Astrocyte of the spinal cord (primary cell): Measurements from ENCODE around the gene ORC5.
"Not testable (repeated sequence)": the region's sequence is repeated elsewhere in the genome, so short reads cannot be mapped to it uniquely, and the experiment has no call there.

Experiments used
- DNase-seq: peaks from one replicate; pipeline ENCODE4 v3.0.0; 2011; ENCODE audit warnings: low read depth, low spot score
- H3K4me3 ChIP-seq: 2 replicates; pipeline ENCODE4 v1.5.1; 2011; ENCODE audit warnings: low read depth, mild to moderate bottlenecking, low read length, moderate library complexity
- in situ Hi-C: cut with HindIII; loops from 2 replicates; pipeline ENCODE4 v1.10.0; 2017; ENCODE audit warnings: low sequenced_read_pairs
- TF ChIP-seq, protein P1 (sequence below): IDR thresholded peaks from 2 replicates; pipeline ENCODE4 v1.5.1; 2012; ENCODE audit warnings: low read depth, mild to moderate bottlenecking, low read length, inconsistent platforms

ORC5 gene

DNA sequence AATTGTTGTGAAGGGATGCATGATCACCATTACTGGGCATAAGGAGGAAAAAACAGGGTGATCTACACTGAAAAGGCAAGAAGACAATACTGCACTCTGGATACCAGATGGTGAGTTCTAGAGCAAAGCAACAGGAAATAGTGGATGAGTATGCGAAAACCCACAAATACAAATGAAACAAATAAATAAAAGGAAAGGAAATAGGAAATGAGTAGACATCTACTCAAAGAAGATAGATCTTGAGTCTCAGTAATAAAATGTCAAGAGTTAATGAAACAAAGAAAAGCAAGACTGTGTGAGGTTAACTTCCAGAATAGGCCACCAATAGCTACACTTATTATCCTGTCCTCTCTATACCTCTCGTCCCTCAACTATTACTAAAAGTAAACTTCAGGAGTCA, 11.7 kb downstream of the ORC5 start:
- in situ Hi-C loops: no loop called here
- TF ChIP-seq, protein P1, sequence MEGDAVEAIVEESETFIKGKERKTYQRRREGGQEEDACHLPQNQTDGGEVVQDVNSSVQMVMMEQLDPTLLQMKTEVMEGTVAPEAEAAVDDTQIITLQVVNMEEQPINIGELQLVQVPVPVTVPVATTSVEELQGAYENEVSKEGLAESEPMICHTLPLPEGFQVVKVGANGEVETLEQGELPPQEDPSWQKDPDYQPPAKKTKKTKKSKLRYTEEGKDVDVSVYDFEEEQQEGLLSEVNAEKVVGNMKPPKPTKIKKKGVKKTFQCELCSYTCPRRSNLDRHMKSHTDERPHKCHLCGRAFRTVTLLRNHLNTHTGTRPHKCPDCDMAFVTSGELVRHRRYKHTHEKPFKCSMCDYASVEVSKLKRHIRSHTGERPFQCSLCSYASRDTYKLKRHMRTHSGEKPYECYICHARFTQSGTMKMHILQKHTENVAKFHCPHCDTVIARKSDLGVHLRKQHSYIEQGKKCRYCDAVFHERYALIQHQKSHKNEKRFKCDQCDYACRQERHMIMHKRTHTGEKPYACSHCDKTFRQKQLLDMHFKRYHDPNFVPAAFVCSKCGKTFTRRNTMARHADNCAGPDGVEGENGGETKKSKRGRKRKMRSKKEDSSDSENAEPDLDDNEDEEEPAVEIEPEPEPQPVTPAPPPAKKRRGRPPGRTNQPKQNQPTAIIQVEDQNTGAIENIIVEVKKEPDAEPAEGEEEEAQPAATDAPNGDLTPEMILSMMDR: no peak
- no peak for DNase-seq
- no peak overlapping the region for H3K4me3 ChIP-seq

DNA sequence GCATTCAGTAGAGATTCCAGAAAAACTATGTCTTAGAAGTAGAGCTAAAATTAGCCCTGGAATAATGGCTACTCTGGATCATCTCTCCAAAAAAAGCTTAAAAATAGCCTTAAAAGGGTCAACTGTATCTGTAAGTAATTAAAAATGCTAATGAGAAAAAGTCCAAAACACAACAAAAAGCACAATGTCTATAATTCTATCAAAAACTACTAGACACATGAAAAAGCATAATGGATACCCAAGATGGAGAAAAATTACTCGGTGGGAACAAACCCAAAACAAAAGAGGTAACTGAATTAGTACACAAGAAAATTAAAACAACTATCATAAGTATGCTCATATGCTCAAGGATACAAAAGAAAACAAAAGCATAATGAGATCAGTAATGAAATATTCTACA, 15.4 kb downstream of the ORC5 start:
- in situ Hi-C loops: no loop called here
- no peak overlapping the region for H3K4me3 ChIP-seq
- TF ChIP-seq, protein P1: no peak
- no peak for DNase-seq

DNA sequence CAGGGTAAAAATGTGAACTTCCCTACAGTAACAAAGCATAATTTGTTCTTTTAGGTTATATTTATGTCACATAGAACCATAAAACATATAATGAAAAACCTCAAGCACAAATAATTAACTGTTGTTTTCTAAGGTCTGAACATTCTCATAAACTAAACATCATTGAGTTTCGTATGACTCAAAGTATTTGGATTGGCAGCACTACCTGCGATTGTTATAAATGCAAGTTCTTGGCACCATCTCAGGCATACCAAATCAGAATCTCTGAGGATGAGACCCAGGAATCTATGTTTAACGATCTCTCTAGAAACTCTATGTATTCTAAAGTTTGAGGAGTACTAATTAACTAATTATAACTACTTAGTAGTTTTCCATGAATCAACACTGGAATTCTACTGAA, 22.5 kb downstream of the ORC5 start:
- TF ChIP-seq, protein P1: no peak
- in situ Hi-C loops: no loop called here
- no peak for DNase-seq
- H3K4me3 ChIP-seq: no peak overlapping the region

DNA sequence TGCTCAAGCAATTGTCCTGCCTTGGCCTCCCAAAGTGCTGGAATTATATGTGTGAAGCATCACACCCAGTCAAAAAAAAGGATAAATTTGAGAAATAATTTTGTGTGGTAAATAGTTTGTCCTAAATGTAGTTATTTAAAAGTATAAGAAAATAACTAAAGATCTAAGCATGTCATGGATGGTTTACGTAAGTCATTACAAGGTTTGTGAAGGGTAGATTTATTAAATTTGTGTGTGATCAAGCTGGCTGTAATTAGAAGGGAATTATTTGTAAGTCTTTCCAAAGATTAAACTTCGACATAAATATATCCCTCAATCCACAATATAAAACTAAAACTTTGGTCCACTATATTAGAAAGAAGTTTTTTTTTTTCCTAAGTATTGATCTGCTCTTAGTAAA, 28.6 kb downstream of the ORC5 start:
- TF ChIP-seq, protein P1: no peak
- in situ Hi-C loops: no loop called here
- DNase-seq: peak; percentile 25
- no peak overlapping the region for H3K4me3 ChIP-seq

DNA sequence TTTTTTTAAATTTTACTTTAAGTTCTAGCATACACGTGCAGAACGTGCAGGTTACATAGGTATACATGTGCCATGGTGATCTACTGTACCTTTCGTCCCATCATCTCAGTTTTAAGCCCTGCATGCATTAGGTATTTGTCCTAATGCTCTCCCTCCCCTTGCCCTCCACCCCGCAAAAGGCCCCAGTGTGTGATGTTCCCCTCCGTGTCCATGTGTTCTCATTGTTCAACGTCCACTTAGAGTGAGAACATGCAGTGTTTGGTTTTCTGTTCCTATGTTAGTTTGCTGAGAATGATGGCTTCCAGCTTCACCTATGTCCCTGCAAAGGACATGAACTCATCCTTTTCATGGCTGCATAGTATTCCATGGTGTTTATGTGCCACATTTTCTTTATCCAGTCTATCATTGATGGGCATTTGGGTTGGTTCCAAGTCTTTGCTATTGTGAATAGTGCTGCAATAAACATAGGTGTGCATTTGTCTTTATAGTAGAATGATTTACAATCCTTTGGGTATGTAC, 30.2 kb downstream of the ORC5 start:
- in situ Hi-C loops, DNase-seq, H3K4me3 ChIP-seq: not testable (repeated sequence)

DNA sequence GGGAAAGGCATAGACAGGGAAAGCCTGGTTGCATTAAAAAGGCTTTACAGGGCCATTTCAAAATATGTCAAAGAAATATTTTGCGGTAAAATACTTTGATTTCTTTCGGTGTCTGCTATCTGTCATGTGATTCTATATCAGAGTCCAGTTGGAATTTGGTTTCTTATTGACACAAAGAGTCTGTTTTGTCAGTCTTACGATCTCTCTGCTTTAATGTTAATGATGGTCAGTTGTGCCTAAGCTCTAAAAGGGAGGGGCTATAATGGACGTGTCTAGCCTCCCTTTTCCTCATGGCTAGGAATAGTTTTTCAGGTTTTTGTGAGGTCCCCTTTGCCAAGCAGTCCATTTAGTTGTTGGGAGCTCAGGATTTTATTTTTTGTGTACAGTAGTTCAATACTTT, 31.5 kb downstream of the ORC5 start:
- H3K4me3 ChIP-seq: no peak overlapping the region
- in situ Hi-C loops: no loop called here
- DNase-seq: no peak
- TF ChIP-seq, protein P1: no peak

DNA sequence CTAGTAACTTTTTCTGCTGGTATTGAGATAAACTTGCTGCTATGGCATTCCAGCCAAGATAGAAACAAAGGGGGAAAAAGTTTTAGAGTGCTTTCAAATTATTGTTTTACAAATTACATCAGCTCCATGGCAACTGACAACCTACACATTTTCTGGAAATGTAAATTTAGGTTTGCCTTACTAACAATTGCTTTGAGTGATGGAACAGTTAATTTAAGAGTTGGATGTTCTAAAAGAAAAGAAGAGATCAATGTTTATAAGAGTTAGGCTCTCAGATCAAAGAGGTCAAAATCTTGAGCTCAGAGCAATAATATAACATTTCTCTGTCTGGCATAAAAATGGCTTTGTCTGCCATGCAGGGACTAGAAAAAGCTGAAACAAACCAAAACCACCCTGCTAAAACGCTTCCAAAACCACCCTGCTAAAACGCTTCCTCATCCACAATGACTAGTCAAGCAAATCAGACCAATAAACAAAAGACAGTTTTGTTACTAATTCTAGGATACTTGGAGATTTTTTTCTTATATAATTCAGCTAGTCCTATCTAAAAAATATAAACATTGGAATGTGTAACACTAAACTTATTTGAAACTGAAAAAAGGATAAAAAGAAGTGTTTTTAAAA, 32.3 kb downstream of the ORC5 start:
- no peak overlapping the region for H3K4me3 ChIP-seq
- no peak for DNase-seq
- in situ Hi-C loops: no loop called here
- TF ChIP-seq, protein P1: no peak
